Measurements from ENCODE around the gene TMEM267.

DNA sequence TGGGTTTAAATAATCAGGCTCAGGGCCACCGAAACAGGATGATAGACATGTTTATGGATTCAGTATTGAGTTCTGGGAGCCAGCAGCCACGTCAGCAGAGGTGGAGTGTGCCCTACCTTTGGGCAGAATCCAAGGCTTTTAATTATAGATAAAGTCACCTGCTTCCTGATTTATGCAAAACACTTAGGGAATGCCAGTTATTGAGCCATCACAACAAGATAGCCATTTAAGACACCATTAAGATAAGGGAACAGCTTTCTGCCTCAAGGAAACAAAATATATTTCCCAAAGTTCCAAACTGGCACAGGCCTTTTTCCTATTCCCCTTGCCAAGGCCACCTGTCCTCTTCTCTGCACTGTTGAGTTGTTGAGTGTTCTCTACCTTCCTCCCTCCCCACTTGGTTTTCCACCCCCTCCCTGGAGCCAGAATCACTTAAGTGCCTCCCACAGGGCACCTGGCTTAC lies 73.8 kb downstream of the TMEM267 start:
- TF ChIP-seq, protein P1, sequence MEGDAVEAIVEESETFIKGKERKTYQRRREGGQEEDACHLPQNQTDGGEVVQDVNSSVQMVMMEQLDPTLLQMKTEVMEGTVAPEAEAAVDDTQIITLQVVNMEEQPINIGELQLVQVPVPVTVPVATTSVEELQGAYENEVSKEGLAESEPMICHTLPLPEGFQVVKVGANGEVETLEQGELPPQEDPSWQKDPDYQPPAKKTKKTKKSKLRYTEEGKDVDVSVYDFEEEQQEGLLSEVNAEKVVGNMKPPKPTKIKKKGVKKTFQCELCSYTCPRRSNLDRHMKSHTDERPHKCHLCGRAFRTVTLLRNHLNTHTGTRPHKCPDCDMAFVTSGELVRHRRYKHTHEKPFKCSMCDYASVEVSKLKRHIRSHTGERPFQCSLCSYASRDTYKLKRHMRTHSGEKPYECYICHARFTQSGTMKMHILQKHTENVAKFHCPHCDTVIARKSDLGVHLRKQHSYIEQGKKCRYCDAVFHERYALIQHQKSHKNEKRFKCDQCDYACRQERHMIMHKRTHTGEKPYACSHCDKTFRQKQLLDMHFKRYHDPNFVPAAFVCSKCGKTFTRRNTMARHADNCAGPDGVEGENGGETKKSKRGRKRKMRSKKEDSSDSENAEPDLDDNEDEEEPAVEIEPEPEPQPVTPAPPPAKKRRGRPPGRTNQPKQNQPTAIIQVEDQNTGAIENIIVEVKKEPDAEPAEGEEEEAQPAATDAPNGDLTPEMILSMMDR (IDR thresholded peaks at IDR 0.05; ENCODE audit: borderline replicate concordance, extremely low read depth, low read length, poor library complexity, severe bottlenecking), result no peak
- TF ChIP-seq EZH2 (IDR thresholded peaks at IDR 0.05; ENCODE audit: borderline replicate concordance, low read depth, low read length, severe bottlenecking), result no peak

Data from DND-41 (cell line).